Activated T-helper 1 cell treated with anti-CD3 and anti-CD28 coated beads, Interleukin-2, amount 50 U/mL, for 16 hours (primary cell): Measurements from ENCODE around the gene ADARB1.

Experiments used
- DNase-seq, 2 donors: peaks; one replicate each; pipeline ENCODE4 v3.0.0-alpha.2; 2020; ENCODE audit warnings: low read depth in 1 of 2, low spot score in 1 of 2

The ADARB1 gene

GRCh38 chr21:45261093-45261492, 186.7 kb downstream of the ADARB1 start:
- no peak for DNase-seq

- no peak for DNase-seq
These were observed 187.7 kb downstream of the ADARB1 start for GRCh38 chr21:45262041-45262581.

GRCh38 chr21:45262616-45263015, 188.2 kb downstream of the ADARB1 start:
- no peak for DNase-seq

- DNase-seq = no peak
These were observed 189.2 kb downstream of the ADARB1 start for GRCh38 chr21:45263534-45263933.

GRCh38 chr21:45264146-45264911, 189.9 kb downstream of the ADARB1 start:
- DNase-seq = no peak

GRCh38 chr21:45264912-45265515, 190.6 kb downstream of the ADARB1 start:
- DNase-seq = no peak

- no peak for DNase-seq
These were observed 191.5 kb downstream of the ADARB1 start for GRCh38 chr21:45265721-45266517.

GRCh38 chr21:45266518-45267389, 192.4 kb downstream of the ADARB1 start:
- peak; percentile 24 to 25 for DNase-seq

GRCh38 chr21:45267390-45267760, 193.0 kb downstream of the ADARB1 start:
- no peak for DNase-seq

GRCh38 chr21:45269861-45270260, 195.5 kb downstream of the ADARB1 start:
- no peak for DNase-seq

GRCh38 chr21:45270306-45270821, 196.0 kb downstream of the ADARB1 start:
- peak in 1 of 2 donors; percentile 2 for DNase-seq
